Stimulated activated CD8-positive, alpha-beta memory T cell treated with anti-CD3 and anti-CD28 coated beads, Interleukin-15, amount 100 ng/mL, for 1 hour (primary cell): ENCODE measurements around the gene CAPN15.

Source experiments
- DNase-seq: peaks from one replicate; pipeline ENCODE4 v3.0.0-alpha.2; 2020; ENCODE audit warnings: low read depth

CAPN15 gene

GRCh38 chr16:578232-578869 is 50.8 kb downstream of the CAPN15 start:
- no peak for DNase-seq

GRCh38 chr16:578870-579405 is 51.4 kb downstream of the CAPN15 start:
- peak; percentile 19 for DNase-seq

GRCh38 chr16:580141-580945 is 52.8 kb downstream of the CAPN15 start:
- DNase-seq = no peak

GRCh38 chr16:580946-581498 is 53.5 kb downstream of the CAPN15 start:
- DNase-seq = no peak

GRCh38 chr16:582218-582613 is 54.7 kb downstream of the CAPN15 start:
- no peak for DNase-seq

GRCh38 chr16:582614-583331 is 55.3 kb downstream of the CAPN15 start:
- no peak for DNase-seq

- DNase-seq = no peak
Measured at GRCh38 chr16:583470-583814, 55.9 kb downstream of the CAPN15 start.

GRCh38 chr16:583815-584591 is 56.5 kb downstream of the CAPN15 start:
- DNase-seq = no peak

- DNase-seq = no peak
Measured at GRCh38 chr16:585351-585750, 57.8 kb downstream of the CAPN15 start.

GRCh38 chr16:586047-586644 is 58.6 kb downstream of the CAPN15 start:
- no peak for DNase-seq

- no peak for DNase-seq
Measured at GRCh38 chr16:586645-587590, 59.4 kb downstream of the CAPN15 start.

- DNase-seq = peak; percentile 24
Measured at GRCh38 chr16:588639-588888, 61.1 kb downstream of the CAPN15 start.

GRCh38 chr16:588889-589657 is 61.6 kb downstream of the CAPN15 start:
- peak; percentile 98 for DNase-seq

- peak; percentile 98 for DNase-seq
Measured at GRCh38 chr16:589658-590187, 62.2 kb downstream of the CAPN15 start, which contains the start of gene RAB40C. Gene RAB40C (plus strand): TSS chr16:590066. CDS start chr16:590292, 226 bp downstream.

GRCh38 chr16:590188-590814 is 62.8 kb downstream of the CAPN15 start:
- no peak for DNase-seq

- no peak for DNase-seq
Measured at GRCh38 chr16:590815-591200, 63.3 kb downstream of the CAPN15 start.

- no peak for DNase-seq
Measured at GRCh38 chr16:591231-591630, 63.7 kb downstream of the CAPN15 start.

- no peak for DNase-seq
Measured at GRCh38 chr16:591892-592517, 64.5 kb downstream of the CAPN15 start.
